Mucosa of gallbladder (tissue), 1 donor: Measurements from ENCODE around the gene PRKAR2A. TPM values are rescaled to one million over a fixed set of nuclear protein-coding genes. Genes with fewer than 3 reads are reported as not detected.
"Not testable (repeated sequence)": the region's sequence is repeated elsewhere in the genome, so short reads cannot be mapped to it uniquely, and the experiment has no call there.

Experiments used
- DNase-seq: peaks from one replicate; pipeline ENCODE4 v3.0.0-alpha.2; 2020; ENCODE audit warnings: low spot score
- total RNA-seq: library from RNA; stranded (reverse); gene quantifications from one replicate; pipeline ENCODE4 v1.2.1, GENCODE V29; 2021
- donor health status: DM: no; HTN: no; CAD: no.

The PRKAR2A gene
- total RNA-seq, 1 donor from 2014 or later = 61.9 TPM

- no peak for DNase-seq
Observed at GRCh38 chr3:48835650-48836366, 11.9 kb downstream of the PRKAR2A start.

GRCh38 chr3:48832684-48833083 lies 15.0 kb downstream of the PRKAR2A start:
- no peak for DNase-seq

GRCh38 chr3:48830715-48831114 lies 17.0 kb downstream of the PRKAR2A start:
- DNase-seq = no peak

- DNase-seq = not testable (repeated sequence)
Observed at GRCh38 chr3:48829525-48829924, 18.1 kb downstream of the PRKAR2A start.

GRCh38 chr3:48827874-48828273 lies 19.8 kb downstream of the PRKAR2A start:
- not testable (repeated sequence) for DNase-seq

- no peak for DNase-seq
Observed at GRCh38 chr3:48826451-48826850, 21.2 kb downstream of the PRKAR2A start.

- DNase-seq = no peak
Observed at GRCh38 chr3:48820612-48821324, 26.9 kb downstream of the PRKAR2A start.

- DNase-seq = no peak
Observed at GRCh38 chr3:48819234-48820221, 28.1 kb downstream of the PRKAR2A start.

- DNase-seq = no peak
Observed at GRCh38 chr3:48811524-48811923, 36.1 kb downstream of the PRKAR2A start.

GRCh38 chr3:48804930-48805329 lies 42.7 kb downstream of the PRKAR2A start:
- DNase-seq = no peak

- DNase-seq = not testable (repeated sequence)
Observed at GRCh38 chr3:48800831-48801230, 46.8 kb downstream of the PRKAR2A start.

GRCh38 chr3:48798998-48799397 lies 48.7 kb downstream of the PRKAR2A start:
- DNase-seq = peak; percentile 48

GRCh38 chr3:48797626-48798025 lies 50.0 kb downstream of the PRKAR2A start:
- DNase-seq = no peak

- DNase-seq = no peak
Observed at GRCh38 chr3:48795997-48796732, 51.5 kb downstream of the PRKAR2A start.

- DNase-seq = not testable (repeated sequence)
Observed at GRCh38 chr3:48793484-48793883, 54.2 kb downstream of the PRKAR2A start.

- no peak for DNase-seq
Observed at GRCh38 chr3:48789665-48790064, 58.0 kb downstream of the PRKAR2A start.

GRCh38 chr3:48788544-48789162 lies 59.0 kb downstream of the PRKAR2A start:
- DNase-seq = no peak

- DNase-seq = no peak
Observed at GRCh38 chr3:48784426-48785120, 63.1 kb downstream of the PRKAR2A start.

GRCh38 chr3:48783304-48783703 lies 64.4 kb downstream of the PRKAR2A start:
- no peak for DNase-seq

- no peak for DNase-seq
Observed at GRCh38 chr3:48782046-48782445, 65.6 kb downstream of the PRKAR2A start.
